Measurements from ENCODE around the gene TMEM134. TPM values are rescaled to one million over a fixed set of nuclear protein-coding genes. Genes with fewer than 3 reads are reported as not detected.

The TMEM134 gene
- total and polyA plus RNA-seq, 9 of the 15 experiments (the other 6 are each of a cell fraction or from before 2014, with no cell fraction given) = 0.63 to 48.4 (median 10.7) TPM

DNA sequence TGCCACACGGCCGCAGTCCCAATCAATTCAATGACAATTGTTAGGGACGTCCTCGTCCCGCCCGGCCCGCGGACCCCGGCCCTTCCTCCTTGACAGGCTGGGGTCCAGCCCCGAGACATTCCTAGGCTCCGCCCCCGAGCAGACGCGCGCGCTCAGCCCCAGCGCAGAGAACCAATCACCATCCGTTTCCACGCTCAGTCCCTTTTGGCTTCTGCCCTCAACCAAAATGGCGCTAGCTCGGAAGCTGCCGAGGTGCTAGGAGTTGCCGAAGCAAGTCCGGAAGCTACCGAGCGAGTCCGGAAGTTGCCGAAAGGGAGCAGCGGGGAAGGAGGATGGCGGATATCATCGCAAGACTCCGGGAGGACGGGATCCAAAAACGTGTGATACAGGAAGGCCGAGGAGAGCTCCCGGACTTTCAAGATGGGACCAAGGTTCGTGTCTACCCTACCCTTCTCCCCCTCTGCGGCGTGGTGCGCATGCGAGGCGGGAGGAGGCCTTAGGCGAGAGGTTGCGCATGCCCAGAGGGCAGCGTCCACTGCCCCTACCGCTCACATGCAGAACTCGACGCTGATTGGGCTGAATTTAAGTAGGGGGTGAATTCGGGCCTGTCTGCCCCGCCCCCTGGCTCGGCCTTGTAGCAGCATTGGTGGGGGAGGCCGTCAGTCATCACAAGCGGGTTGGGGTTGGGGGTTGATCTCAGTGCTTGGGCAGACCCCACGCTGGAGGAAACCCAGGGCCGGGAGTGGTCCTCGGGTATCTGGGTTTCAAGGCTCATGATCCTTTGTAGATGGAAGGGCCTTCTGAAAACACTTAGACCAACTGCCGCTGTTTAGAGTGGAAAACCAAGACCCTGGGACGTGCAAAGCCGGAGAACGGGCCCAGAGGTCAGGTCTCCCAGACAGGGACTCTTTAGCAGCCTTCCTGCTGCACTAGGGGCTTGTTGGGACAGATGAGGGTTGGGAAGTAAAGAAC lies 14.1 kb upstream of the TMEM134 start, which contains the start of gene AIP (continued):
- TF ChIP-seq, protein P1, sequence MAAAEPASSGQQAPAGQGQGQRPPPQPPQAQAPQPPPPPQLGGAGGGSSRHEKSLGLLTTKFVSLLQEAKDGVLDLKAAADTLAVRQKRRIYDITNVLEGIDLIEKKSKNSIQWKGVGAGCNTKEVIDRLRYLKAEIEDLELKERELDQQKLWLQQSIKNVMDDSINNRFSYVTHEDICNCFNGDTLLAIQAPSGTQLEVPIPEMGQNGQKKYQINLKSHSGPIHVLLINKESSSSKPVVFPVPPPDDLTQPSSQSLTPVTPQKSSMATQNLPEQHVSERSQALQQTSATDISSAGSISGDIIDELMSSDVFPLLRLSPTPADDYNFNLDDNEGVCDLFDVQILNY (CRISPR knock-in tag; IDR thresholded peaks at IDR 0.05) = peak; percentile 100
- TF ChIP-seq HDAC2 (IDR thresholded peaks at IDR 0.05) = peak; percentile 84; the same call in 1 of the 2 replicates
- no peak for TF ChIP-seq HDGF (IDR thresholded peaks at IDR 0.05)
- TF ChIP-seq PURB (CRISPR knock-in tag; IDR thresholded peaks at IDR 0.05; ENCODE audit: low read depth) = no peak
- TF ChIP-seq, protein P2, sequence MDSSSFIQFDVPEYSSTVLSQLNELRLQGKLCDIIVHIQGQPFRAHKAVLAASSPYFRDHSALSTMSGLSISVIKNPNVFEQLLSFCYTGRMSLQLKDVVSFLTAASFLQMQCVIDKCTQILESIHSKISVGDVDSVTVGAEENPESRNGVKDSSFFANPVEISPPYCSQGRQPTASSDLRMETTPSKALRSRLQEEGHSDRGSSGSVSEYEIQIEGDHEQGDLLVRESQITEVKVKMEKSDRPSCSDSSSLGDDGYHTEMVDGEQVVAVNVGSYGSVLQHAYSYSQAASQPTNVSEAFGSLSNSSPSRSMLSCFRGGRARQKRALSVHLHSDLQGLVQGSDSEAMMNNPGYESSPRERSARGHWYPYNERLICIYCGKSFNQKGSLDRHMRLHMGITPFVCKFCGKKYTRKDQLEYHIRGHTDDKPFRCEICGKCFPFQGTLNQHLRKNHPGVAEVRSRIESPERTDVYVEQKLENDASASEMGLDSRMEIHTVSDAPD (CRISPR knock-in tag; IDR thresholded peaks at IDR 0.05) = no peak
- TF ChIP-seq HNRNPUL1 (IDR thresholded peaks at IDR 0.05; ENCODE audit: low read length) = no peak
- no peak for TF ChIP-seq SNAPC5 (CRISPR knock-in tag; IDR thresholded peaks at IDR 0.05)
- peak; percentile 20 for TF ChIP-seq E2F8 (IDR thresholded peaks at IDR 0.05; ENCODE audit: low read depth, partially characterized antibody)
- no peak for TF ChIP-seq SRF (CRISPR knock-in tag; IDR thresholded peaks at IDR 0.05)
- no peak for TF ChIP-seq BRD4 (IDR thresholded peaks at IDR 0.05)
- no peak for TF ChIP-seq HMGN3 (IDR thresholded peaks at IDR 0.05; ENCODE audit: borderline replicate concordance, extremely low read depth, insufficient read length, low read depth, low read length)
- TF ChIP-seq, protein P3, sequence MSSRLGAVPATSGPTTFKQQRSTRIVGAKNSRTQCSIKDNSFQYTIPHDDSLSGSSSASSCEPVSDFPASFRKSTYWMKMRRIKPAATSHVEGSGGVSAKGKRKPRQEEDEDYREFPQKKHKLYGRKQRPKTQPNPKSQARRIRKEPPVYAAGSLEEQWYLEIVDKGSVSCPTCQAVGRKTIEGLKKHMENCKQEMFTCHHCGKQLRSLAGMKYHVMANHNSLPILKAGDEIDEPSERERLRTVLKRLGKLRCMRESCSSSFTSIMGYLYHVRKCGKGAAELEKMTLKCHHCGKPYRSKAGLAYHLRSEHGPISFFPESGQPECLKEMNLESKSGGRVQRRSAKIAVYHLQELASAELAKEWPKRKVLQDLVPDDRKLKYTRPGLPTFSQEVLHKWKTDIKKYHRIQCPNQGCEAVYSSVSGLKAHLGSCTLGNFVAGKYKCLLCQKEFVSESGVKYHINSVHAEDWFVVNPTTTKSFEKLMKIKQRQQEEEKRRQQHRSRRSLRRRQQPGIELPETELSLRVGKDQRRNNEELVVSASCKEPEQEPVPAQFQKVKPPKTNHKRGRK (tag; IDR thresholded peaks at IDR 0.05) = no peak
- no peak for TF ChIP-seq HNRNPLL (IDR thresholded peaks at IDR 0.05; ENCODE audit: low read depth, low read length, poor library complexity, severe bottlenecking)
- peak; percentile 75 for TF ChIP-seq USF1 (CRISPR knock-in tag; IDR thresholded peaks at IDR 0.05)
- no peak for TF ChIP-seq ESRRB (CRISPR knock-in tag; IDR thresholded peaks at IDR 0.05; ENCODE audit: borderline replicate concordance)
- TF ChIP-seq, protein P4, sequence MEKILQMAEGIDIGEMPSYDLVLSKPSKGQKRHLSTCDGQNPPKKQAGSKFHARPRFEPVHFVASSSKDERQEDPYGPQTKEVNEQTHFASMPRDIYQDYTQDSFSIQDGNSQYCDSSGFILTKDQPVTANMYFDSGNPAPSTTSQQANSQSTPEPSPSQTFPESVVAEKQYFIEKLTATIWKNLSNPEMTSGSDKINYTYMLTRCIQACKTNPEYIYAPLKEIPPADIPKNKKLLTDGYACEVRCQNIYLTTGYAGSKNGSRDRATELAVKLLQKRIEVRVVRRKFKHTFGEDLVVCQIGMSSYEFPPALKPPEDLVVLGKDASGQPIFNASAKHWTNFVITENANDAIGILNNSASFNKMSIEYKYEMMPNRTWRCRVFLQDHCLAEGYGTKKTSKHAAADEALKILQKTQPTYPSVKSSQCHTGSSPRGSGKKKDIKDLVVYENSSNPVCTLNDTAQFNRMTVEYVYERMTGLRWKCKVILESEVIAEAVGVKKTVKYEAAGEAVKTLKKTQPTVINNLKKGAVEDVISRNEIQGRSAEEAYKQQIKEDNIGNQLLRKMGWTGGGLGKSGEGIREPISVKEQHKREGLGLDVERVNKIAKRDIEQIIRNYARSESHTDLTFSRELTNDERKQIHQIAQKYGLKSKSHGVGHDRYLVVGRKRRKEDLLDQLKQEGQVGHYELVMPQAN (IDR thresholded peaks at IDR 0.05; ENCODE audit: borderline replicate concordance) = no peak

Data from K562 (cell line).